Loucy (cell line): ENCODE data around the gene PIP.
"Not testable (repeated sequence)": the region's sequence is repeated elsewhere in the genome, so short reads cannot be mapped to it uniquely, and the experiment has no call there.

Experiments
- H2AFZ ChIP-seq: fragments of 200-600 bp; sonication (generic); 2 replicates; pipeline ENCODE4 v1.6.0; 2016; ENCODE audit warnings: antibody characterized with exemption, mild to moderate bottlenecking, low read length, moderate library complexity
- H3F3A ChIP-seq: fragments of 200-600 bp; 2 replicates; pipeline ENCODE4 v1.6.0; 2016; ENCODE audit warnings: antibody characterized with exemption, low read depth, mild to moderate bottlenecking
- H3K27me3 ChIP-seq: fragments of 200-600 bp; sonication (generic); 2 replicates; pipeline ENCODE4 v1.6.1; 2014; ENCODE audit warnings: low read length, mild to moderate bottlenecking; ENCODE audit not compliant: insufficient read depth, poor library complexity, severe bottlenecking
- H3K36me3 ChIP-seq: fragments of 200-600 bp; sonication (generic); 2 replicates; pipeline ENCODE4 v1.6.1; 2016; ENCODE audit warnings: low read length; ENCODE audit not compliant: insufficient read depth
- H3K4me1 ChIP-seq: fragments of 200-600 bp; sonication (generic); 2 replicates; pipeline ENCODE4 v1.5.1; 2014; ENCODE audit warnings: low read length, mild to moderate bottlenecking; ENCODE audit not compliant: insufficient read depth, poor library complexity, severe bottlenecking
- H3K4me2 ChIP-seq: fragments of 200-600 bp; sonication (generic); 2 replicates; pipeline ENCODE4 v1.6.0; 2014; ENCODE audit warnings: antibody characterized with exemption, low read length, low read depth, mild to moderate bottlenecking; ENCODE audit not compliant: poor library complexity, severe bottlenecking
- H3K4me3 ChIP-seq: fragments of 200-600 bp; sonication (generic); 2 replicates; pipeline ENCODE4 v1.5.1; 2014; ENCODE audit warnings: low read length, mild to moderate bottlenecking, mixed read lengths; ENCODE audit not compliant: poor library complexity, severe bottlenecking
- H3K79me2 ChIP-seq: fragments of 200-600 bp; sonication (generic); 2 replicates; pipeline ENCODE4 v1.6.1; 2014; ENCODE audit warnings: low read length; ENCODE audit not compliant: insufficient read depth
- H3K9ac ChIP-seq: fragments of 200-600 bp; sonication (generic); 2 replicates; pipeline ENCODE4 v1.6.0; 2014; ENCODE audit warnings: mild to moderate bottlenecking, low read depth, low read length, moderate library complexity; ENCODE audit not compliant: poor library complexity, severe bottlenecking
- H3K9me2 ChIP-seq: fragments of 200-600 bp; sonication (generic); replicated peaks from 2 replicates; pipeline ENCODE4 v1.6.1; 2016; ENCODE audit warnings: low read depth, low read length, mixed read lengths
- H3K9me3 ChIP-seq: fragments of 200-600 bp; sonication (generic); 2 replicates; pipeline ENCODE4 v1.6.1; 2014; ENCODE audit warnings: mild to moderate bottlenecking, antibody characterized with exemption, low read length, low read depth; ENCODE audit not compliant: insufficient read depth
- H4K20me1 ChIP-seq: fragments of 200-600 bp; sonication (generic); 2 replicates; pipeline ENCODE4 v1.6.0; 2014; ENCODE audit warnings: antibody characterized with exemption, low read length, mild to moderate bottlenecking; ENCODE audit not compliant: insufficient read depth, poor library complexity, severe bottlenecking
- EZH2phosphoT487 ChIP-seq: fragments of 200-600 bp; IDR thresholded peaks from 2 replicates; pipeline ENCODE4 v1.6.1; 2018; ENCODE audit warnings: antibody characterized with exemption, mild to moderate bottlenecking, moderate library complexity, borderline replicate concordance
- TF ChIP-seq, protein P1 (sequence below): fragments of 200-600 bp; sonication (generic); conservative IDR thresholded peaks from 2 replicates; pipeline ENCODE4 v1.5.1; 2014; ENCODE audit warnings: mild to moderate bottlenecking, antibody characterized with exemption, low read length

Gene PIP

DNA sequence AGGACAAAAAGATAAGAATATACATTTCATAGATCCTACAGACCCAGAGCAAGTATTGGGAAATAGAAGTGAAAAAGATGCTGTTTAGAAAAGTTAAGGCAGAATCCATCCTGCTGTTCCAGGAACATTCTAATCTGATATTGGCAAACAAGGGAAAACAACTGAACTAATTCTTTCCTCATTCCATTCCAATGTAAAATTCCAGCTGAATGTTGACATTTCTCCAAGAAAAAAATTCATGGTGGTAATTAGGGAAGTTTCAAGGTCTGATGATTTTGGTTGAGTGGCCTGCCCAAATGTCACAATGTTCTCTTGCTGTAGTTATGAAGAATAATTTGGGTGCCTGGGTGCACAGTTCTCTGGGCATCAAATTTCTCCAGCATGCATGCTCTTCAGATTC is 15.2 kb downstream of the PIP start:
- Histone ChIP-seq H3K4me2 (no peak overlapping the region), H3K9me2 (no peaks in the 10 kb centered on the region), H3F3A (no peaks in the 10 kb centered on the region), H3K9me3 (no peaks in the 10 kb centered on the region; the same call in 1 of the 2 replicates), H3K36me3 (no peaks in the 10 kb centered on the region), H2AFZ (no peak overlapping the region), H3K27me3 (no peaks in the 10 kb centered on the region), H3K4me1 (no peaks in the 10 kb centered on the region), H3K4me3 (no peak overlapping the region), H3K9ac (no peak overlapping the region), H3K79me2 (no peaks in the 10 kb centered on the region), H4K20me1 (no peaks in the 10 kb centered on the region)
- no peak for TF ChIP-seq EZH2phosphoT487
- TF ChIP-seq, protein P1, sequence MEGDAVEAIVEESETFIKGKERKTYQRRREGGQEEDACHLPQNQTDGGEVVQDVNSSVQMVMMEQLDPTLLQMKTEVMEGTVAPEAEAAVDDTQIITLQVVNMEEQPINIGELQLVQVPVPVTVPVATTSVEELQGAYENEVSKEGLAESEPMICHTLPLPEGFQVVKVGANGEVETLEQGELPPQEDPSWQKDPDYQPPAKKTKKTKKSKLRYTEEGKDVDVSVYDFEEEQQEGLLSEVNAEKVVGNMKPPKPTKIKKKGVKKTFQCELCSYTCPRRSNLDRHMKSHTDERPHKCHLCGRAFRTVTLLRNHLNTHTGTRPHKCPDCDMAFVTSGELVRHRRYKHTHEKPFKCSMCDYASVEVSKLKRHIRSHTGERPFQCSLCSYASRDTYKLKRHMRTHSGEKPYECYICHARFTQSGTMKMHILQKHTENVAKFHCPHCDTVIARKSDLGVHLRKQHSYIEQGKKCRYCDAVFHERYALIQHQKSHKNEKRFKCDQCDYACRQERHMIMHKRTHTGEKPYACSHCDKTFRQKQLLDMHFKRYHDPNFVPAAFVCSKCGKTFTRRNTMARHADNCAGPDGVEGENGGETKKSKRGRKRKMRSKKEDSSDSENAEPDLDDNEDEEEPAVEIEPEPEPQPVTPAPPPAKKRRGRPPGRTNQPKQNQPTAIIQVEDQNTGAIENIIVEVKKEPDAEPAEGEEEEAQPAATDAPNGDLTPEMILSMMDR: no peak

DNA sequence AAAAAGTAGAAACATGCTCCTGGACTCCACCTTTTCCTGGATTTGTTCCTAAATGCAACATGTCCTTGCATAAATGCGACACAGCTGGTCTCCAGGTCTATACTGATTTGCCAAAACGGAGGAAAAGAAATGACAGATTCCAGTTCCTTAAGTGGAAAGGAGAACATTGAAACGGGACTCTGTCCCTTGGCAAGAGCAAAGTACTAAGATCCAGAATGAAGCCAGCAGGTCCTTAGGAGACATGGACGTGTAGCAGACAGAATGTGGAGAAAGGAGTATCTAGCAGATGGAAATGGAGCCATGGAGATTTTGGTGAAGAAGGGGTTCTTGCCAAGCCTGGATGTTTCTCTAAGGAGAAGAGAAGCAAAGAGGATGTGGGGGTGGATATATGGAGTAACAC is 16.2 kb downstream of the PIP start:
- H3K4me1 ChIP-seq: no peaks in the 10 kb centered on the region
- H3K9ac ChIP-seq: no peak overlapping the region
- H3K4me2 ChIP-seq: no peak overlapping the region
- no peak overlapping the region for H2AFZ ChIP-seq
- no peak overlapping the region for H3K4me3 ChIP-seq
- no peaks in the 10 kb centered on the region for H3K79me2 ChIP-seq
- H3K27me3 ChIP-seq: no peaks in the 10 kb centered on the region
- H3K36me3 ChIP-seq: no peaks in the 10 kb centered on the region
- no peaks in the 10 kb centered on the region for H3K9me2 ChIP-seq
- H3F3A ChIP-seq: no peaks in the 10 kb centered on the region
- no peak for TF ChIP-seq EZH2phosphoT487
- TF ChIP-seq, protein P1: no peak
- no peaks in the 10 kb centered on the region; the same call in 1 of the 2 replicates for H3K9me3 ChIP-seq
- H4K20me1 ChIP-seq: no peaks in the 10 kb centered on the region

DNA sequence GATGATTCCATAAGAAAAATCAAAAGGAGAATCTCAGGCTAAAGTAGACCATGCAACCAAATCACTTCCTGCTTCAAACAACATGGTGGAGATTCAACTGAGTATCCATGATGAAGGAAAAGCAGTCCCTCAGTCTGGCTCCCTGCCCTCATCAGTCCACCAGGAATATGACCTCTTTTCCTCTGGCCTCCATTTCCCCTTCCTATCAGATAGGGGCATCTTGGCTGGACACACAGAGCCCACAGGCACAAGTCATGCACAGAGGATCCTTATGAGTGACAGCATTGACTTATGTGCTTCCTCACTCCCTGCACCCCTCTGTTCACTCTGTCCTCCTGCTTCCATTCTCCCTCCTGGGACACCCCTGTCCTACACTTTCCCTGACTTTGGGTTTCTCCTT is 16.8 kb downstream of the PIP start:
- H3K4me3 ChIP-seq: no peak overlapping the region
- H3F3A ChIP-seq: no peaks in the 10 kb centered on the region
- no peak overlapping the region for H2AFZ ChIP-seq
- no peaks in the 10 kb centered on the region for H3K4me1 ChIP-seq
- no peaks in the 10 kb centered on the region for H3K79me2 ChIP-seq
- no peaks in the 10 kb centered on the region for H3K9me2 ChIP-seq
- TF ChIP-seq, protein P1: no peak
- TF ChIP-seq EZH2phosphoT487: no peak
- no peaks in the 10 kb centered on the region for H4K20me1 ChIP-seq
- no peak overlapping the region for H3K9ac ChIP-seq
- H3K9me3 ChIP-seq: no peaks in the 10 kb centered on the region; the same call in 1 of the 2 replicates
- no peak overlapping the region for H3K4me2 ChIP-seq
- H3K27me3 ChIP-seq: no peaks in the 10 kb centered on the region
- no peaks in the 10 kb centered on the region for H3K36me3 ChIP-seq

DNA sequence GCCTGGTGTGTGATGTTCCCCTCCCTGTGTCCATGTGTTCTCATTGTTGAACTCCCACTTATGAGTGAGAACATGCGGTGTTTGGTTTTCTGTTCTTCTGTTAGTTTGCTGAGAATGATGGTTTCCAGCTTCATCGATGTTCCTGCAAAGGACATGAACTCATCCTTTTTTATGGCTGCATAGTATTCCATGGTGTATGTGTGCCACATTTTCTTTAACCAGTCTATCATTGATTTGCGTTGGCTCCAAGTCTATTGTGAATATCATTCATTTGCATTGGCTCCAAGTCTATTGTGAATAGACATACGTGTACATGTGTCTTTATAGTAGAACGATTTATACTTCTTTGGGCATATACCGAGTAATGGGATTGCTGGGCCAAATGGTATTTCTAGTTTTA is 18.8 kb downstream of the PIP start:
- not testable (repeated sequence) for H2AFZ ChIP-seq, H3K36me3 ChIP-seq, H3K4me3 ChIP-seq, H3K27me3 ChIP-seq, H4K20me1 ChIP-seq, H3K9me3 ChIP-seq, H3K79me2 ChIP-seq, H3K4me2 ChIP-seq, H3F3A ChIP-seq, H3K9ac ChIP-seq, H3K9me2 ChIP-seq, H3K4me1 ChIP-seq

DNA sequence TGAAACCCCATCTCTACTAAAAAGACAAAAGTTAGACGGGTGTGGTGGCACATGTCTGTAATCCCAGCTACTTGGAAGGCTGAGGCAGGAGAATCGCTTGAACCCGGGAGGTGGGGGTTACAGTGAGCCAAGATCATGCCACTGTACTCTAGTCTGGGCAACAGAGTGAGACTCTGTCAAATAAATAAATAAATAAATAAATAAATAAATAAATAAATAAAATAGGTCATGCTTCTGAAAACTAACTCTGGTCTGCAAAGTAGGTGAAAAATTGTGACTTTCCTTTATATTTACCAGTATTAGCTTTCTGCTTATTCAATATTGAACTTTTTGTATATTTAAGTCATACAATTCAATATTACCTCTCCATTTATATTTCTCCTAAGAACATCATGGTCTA is 26.7 kb downstream of the PIP start:
- not testable (repeated sequence) for H3K4me1 ChIP-seq, H3F3A ChIP-seq, H3K27me3 ChIP-seq

More for the DNA sequence above, 26.7 kb downstream of the PIP start:
- H3K36me3 ChIP-seq, H3K4me3 ChIP-seq, H3K79me2 ChIP-seq, H2AFZ ChIP-seq, H3K9me3 ChIP-seq, H4K20me1 ChIP-seq, H3K9ac ChIP-seq, H3K9me2 ChIP-seq, H3K4me2 ChIP-seq: not testable (repeated sequence)
